ENCODE measurements around the gene PHOX2B.

The PHOX2B gene

GRCh38 chr4:41791557-41791956 lies 43.0 kb upstream of the PHOX2B start:
- no peak for DNase-seq
- peaks cover 61% of the 10 kb centered on the region for H3K27me3 Mint-ChIP-seq (ENCODE audit: low read depth, poor library complexity)
- peaks cover 10% of the 10 kb centered on the region for H3K4me1 Mint-ChIP-seq
- H3K27ac Mint-ChIP-seq, result no peak overlapping the region
- no peaks in the 10 kb centered on the region for H3K36me3 Mint-ChIP-seq (ENCODE audit: low read depth)
- no peaks in the 10 kb centered on the region for H3K9me3 Mint-ChIP-seq
- no peak overlapping the region for H3K4me3 Mint-ChIP-seq
- TF ChIP-seq, protein P1, sequence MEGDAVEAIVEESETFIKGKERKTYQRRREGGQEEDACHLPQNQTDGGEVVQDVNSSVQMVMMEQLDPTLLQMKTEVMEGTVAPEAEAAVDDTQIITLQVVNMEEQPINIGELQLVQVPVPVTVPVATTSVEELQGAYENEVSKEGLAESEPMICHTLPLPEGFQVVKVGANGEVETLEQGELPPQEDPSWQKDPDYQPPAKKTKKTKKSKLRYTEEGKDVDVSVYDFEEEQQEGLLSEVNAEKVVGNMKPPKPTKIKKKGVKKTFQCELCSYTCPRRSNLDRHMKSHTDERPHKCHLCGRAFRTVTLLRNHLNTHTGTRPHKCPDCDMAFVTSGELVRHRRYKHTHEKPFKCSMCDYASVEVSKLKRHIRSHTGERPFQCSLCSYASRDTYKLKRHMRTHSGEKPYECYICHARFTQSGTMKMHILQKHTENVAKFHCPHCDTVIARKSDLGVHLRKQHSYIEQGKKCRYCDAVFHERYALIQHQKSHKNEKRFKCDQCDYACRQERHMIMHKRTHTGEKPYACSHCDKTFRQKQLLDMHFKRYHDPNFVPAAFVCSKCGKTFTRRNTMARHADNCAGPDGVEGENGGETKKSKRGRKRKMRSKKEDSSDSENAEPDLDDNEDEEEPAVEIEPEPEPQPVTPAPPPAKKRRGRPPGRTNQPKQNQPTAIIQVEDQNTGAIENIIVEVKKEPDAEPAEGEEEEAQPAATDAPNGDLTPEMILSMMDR (IDR thresholded peaks at IDR 0.05), result no peak

GRCh38 chr4:41787931-41788330 lies 39.4 kb upstream of the PHOX2B start:
- no peak for DNase-seq
- Mint-ChIP-seq H3K36me3 (ENCODE audit: low read depth) (no peaks in the 10 kb centered on the region), H3K4me3 (no peak overlapping the region), H3K27ac (peak overlapping the region; percentile 31), H3K4me1 (peaks cover 5% of the 10 kb centered on the region), H3K9me3 (no peaks in the 10 kb centered on the region), H3K27me3 (ENCODE audit: low read depth, poor library complexity) (peaks cover 39% of the 10 kb centered on the region)
- TF ChIP-seq, protein P1 (IDR thresholded peaks at IDR 0.05), result no peak

DNA sequence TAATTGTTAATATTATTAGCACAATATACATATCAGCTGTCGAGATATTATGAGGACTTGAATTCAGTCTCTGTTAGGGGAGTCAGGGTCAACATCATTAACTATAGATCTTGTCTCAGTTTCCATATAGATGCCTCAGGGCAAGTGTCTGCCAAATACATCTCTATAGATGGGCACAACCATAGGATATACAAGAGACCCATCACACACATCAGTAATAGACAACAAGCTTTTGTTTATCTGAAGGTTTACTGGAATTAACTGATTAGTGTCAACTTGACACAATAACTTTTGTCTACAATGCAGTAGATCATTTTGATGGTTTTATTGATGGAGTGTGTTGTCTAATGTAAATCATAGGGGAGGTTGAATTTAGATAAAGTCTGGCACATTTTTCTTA lies 37.1 kb upstream of the PHOX2B start:
- no peaks in the 10 kb centered on the region for H3K36me3 Mint-ChIP-seq (ENCODE audit: low read depth)
- TF ChIP-seq, protein P1 (IDR thresholded peaks at IDR 0.05), result no peak
- H3K9me3 Mint-ChIP-seq, result no peaks in the 10 kb centered on the region
- peaks cover 5% of the 10 kb centered on the region for H3K4me1 Mint-ChIP-seq
- H3K27ac Mint-ChIP-seq, result no peak overlapping the region
- H3K27me3 Mint-ChIP-seq (ENCODE audit: low read depth, poor library complexity), result peaks cover 31% of the 10 kb centered on the region
- H3K4me3 Mint-ChIP-seq, result no peak overlapping the region
- DNase-seq, result no peak

GRCh38 chr4:41784191-41784979 lies 35.9 kb upstream of the PHOX2B start:
- no peak overlapping the region for H3K4me3 Mint-ChIP-seq
- no peak overlapping the region for H3K27ac Mint-ChIP-seq

DNA sequence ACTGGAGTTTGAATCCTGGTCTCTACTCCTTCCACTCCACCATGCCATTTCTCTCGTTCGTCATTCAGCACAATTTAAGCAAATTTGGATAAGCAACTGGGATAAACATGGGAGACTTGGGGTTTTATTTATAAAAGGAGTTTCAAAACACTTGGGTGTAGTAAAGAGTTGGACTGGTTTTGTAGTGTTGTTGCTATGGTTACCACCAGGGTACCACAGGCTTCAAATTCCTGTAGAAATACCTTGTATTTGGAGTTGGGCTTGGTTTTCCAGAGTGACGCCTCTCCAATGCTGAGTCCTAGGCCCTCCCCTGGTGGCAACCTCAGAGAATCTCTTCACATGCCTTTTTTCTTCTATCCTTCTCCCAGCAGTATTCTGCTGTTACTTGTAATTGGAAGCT lies 27.9 kb upstream of the PHOX2B start:
- H3K36me3 Mint-ChIP-seq (ENCODE audit: low read depth), result no peaks in the 10 kb centered on the region
- no peak for DNase-seq
- peaks cover 31% of the 10 kb centered on the region for H3K27me3 Mint-ChIP-seq (ENCODE audit: low read depth, poor library complexity)
- H3K27ac Mint-ChIP-seq, result no peak overlapping the region
- TF ChIP-seq, protein P1 (IDR thresholded peaks at IDR 0.05), result no peak
- no peak overlapping the region for H3K4me3 Mint-ChIP-seq
- no peaks in the 10 kb centered on the region for H3K4me1 Mint-ChIP-seq
- H3K9me3 Mint-ChIP-seq, result no peaks in the 10 kb centered on the region

More at GRCh38 chr4:41784191-41784979, 35.9 kb upstream of the PHOX2B start:
- Mint-ChIP-seq H3K4me1 (peaks cover 5% of the 10 kb centered on the region), H3K36me3 (ENCODE audit: low read depth) (no peaks in the 10 kb centered on the region), H3K9me3 (no peaks in the 10 kb centered on the region), H3K27me3 (ENCODE audit: low read depth, poor library complexity) (peaks cover 27% of the 10 kb centered on the region)
- TF ChIP-seq, protein P1 (IDR thresholded peaks at IDR 0.05), result no peak
- no peak for DNase-seq

GRCh38 chr4:41763729-41764128 lies 15.2 kb upstream of the PHOX2B start:
- H3K9me3 Mint-ChIP-seq, result no peaks in the 10 kb centered on the region
- TF ChIP-seq, protein P1 (IDR thresholded peaks at IDR 0.05), result no peak
- H3K27ac Mint-ChIP-seq, result no peak overlapping the region
- H3K27me3 Mint-ChIP-seq (ENCODE audit: low read depth, poor library complexity), result peaks cover 94% of the 10 kb centered on the region
- DNase-seq, result no peak
- no peak overlapping the region for H3K4me3 Mint-ChIP-seq
- no peaks in the 10 kb centered on the region for H3K4me1 Mint-ChIP-seq
- H3K36me3 Mint-ChIP-seq (ENCODE audit: low read depth), result no peaks in the 10 kb centered on the region

Data from nephron progenitor cell (in vitro differentiated cells).